NCI-H146 treated with DMSO at 0.1 percent for 48 hours (cell line): ENCODE results near the gene MGST3.
"Not testable (repeated sequence)": the region's sequence is repeated elsewhere in the genome, so short reads cannot be mapped to it uniquely, and the experiment has no call there.

ENCODE experiments used
- DNase-seq: peaks from one replicate; lab custom pipeline; 2025; ENCODE audit not compliant: unreplicated experiment; lab: John Stamatoyannopoulos, UW

The MGST3 gene

DNA sequence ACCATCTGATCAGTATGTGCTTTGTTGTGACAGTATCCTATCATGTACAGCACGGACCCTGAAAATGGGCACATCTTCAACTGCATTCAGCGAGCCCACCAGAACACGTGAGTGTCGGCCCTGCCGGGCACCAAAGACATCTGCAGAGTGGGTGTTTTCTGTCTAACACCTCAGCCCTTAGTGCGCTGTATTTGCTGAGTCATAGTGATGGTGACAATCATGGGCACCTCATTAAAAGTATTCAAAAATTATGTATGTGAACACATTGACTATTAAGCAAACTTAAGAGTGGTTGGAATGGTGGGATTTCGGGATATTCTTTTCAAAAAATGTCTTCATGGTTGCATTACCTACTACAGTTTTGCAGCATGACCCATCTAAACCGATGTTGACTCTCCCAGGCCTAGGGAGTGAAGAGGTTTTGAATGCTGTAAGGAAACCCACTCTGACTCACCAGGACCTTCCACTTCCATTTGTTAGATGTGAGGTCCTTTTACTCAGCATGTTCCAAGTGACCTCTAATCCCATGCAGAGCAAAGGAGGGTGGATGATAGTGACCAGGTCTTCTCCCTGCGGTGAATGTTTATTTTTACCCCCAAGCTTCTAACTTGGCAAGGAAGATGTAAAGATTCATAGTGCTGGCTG is 20.1 kb downstream of the MGST3 start:
- no peak for DNase-seq

DNA sequence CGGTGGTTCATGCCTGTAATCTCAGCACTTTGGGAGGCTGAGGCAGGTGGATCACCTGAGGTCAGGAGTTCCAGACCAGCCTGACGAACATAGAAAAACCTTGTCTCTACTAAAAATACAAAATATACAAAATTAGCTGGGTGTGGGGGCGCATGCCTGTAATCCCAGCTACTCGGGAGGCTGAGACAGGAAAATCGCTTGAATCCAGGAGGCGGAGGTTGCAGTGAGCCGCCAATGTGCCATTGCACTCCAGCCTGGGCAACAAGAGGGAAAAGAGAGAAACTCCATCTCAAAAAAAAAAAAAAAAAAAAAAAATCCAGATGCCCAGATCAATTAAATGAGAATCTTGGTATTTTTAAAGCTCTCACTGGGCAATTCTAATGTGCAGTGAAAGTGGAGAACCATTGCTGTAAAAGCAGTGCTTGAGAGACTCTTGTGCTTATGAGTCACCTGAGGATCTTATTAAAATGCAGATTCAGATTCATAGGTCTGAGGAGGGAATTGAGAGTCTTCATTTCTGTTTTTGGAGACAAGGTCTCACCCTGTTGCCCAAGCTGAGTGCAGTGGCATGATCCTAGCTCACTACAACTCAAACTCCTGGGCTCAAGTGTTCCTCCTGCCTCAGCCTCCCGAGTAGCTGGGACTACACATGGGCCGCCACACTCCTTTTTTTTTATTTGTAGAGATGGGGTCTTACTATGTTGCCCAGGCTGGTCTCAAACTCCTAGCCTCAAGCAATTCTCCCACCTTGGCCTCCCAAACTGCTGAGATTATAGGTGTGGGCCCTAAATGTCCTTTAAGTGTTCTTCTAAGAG is 27.9 kb downstream of the MGST3 start:
- not testable (repeated sequence) for DNase-seq

DNA sequence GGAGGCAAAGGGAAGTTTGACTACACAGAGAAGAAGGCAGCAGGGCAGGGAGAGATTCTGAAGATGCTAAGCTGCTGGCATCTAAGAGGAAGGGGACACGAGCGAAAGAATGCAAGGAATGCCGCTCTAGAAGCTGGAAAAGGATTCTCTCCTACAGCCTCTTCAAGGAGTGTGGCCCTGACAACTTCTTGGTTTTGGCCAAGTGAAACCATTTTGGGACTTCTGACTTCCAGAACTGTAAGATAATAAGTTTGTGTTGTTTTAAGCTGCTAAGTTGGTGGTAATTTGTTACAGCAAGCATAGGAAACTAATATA is 28.5 kb downstream of the MGST3 start:
- no peak for DNase-seq

DNA sequence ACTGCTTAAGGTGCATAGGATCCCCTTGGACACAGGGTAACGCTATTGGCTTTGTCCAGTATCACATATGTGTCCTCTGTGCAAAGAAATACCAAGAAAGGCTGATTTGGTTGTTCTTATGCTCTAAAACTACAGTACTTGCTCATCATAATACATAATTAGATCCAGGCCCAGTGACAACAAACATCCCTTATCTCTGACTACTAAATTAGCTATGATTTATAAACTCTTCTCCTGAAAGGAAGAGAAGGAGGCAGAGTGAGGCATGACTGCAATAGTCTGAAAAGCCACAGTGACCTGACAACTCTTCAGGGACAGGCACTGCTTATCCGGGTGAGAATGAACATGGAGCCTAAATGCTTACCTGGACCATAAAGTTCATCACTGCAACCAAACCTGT is 30.7 kb downstream of the MGST3 start:
- DNase-seq, result no peak

DNA sequence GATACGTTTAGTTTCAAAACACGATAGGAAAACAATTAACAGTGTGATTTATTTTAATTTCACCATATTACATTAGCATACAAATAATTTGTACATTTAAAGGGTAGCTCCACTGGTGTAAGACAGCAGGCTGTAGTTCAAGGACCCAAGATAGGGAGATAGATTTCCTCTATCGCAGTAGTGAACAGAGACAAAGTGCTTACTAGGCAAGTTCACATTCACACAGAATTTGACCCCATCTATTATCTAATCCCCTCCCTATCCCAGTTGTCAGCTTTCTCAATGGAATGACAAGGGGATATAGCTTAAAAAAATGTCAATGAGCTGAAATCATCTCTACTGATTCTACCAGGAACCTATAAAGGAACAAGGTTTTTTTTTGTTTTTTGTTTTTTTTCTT is 31.2 kb downstream of the MGST3 start:
- no peak for DNase-seq

DNA sequence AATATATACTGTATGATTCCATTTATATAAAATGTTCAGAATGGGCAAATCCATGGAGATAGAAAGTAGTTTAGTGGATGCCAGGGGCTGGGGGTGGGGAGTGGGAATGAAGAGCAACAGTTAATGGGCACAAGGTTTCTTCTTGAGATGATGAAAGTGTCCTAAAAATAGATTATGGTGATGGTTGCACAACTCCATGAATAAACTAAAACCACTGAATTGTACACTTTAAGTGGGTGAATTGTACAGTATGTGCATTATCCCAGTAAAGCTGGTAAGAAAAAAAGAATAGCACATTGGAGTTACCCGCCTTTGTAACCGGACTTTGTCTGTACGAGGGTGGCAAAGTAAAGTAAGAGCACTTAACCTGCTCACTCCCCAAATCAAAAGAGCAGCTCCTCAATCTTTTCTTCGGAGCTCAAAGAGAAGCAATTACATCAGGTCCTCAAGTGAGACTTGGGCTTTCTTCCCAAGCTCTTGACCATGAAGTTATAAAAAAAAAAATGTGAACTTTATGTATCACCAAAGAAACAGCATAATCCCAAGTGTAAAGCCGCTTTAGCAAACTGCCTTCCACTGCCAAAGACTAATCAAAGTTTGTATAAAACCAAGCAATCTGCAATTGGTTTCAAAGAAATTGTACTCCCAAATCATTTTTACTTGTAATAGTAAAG is 35.3 kb downstream of the MGST3 start:
- no peak for DNase-seq

DNA sequence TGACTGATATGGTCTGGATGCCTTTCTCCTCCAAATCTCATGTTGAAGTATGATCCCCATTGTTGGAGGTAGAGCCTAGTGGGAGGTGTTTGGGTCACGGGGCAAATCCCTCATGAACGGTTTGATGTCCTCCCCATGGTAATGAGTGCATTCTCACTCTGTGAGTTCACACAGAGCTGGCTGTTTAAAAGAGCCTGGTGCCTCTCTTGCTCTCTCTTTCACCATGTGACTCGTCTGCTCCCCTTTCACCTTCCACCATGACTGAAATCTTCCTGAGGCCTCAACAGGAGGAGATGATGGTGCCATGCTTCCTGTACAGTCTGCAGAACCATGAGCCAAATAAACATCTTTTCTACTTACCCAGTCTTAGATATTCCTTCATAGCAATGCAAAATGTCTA is 37.1 kb downstream of the MGST3 start:
- DNase-seq, result no peak

DNA sequence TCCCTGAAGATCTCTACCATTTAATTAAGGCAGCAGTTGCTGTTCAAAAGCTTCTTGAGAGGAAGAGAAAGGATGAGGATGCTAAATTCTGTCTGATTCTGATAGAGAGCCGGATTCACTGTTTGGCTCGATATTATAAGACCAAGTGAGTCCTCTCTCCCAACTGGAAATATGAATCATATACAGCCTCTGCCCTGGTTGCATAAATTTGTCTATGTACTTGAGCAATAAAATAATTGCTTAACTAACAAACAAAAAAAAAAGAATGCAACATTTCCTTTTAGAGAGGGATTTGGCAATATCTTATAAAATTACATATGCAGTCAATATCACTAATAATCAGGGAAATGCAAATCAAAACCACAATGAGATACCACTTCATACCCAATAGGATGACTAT is 40.5 kb downstream of the MGST3 start:
- DNase-seq, result no peak

DNA sequence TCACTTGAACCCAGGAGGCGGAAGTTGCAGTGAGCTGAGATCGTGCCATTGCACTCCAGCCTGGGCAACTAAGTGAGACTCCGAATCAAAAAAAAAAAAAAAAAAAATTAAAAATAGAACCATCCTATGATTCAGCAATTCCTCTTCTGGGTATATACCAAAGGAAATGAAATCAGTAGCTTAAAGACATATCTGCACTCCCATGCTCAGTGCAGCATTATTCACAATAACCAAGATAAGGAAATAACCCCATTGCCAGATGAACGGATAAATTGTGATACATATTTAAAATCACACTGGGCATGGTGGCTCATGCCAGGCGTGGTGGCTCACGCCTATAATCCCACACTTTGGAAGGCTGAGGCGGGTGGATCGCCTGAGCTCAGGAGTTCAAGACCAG is 43.6 kb downstream of the MGST3 start:
- no peak for DNase-seq

DNA sequence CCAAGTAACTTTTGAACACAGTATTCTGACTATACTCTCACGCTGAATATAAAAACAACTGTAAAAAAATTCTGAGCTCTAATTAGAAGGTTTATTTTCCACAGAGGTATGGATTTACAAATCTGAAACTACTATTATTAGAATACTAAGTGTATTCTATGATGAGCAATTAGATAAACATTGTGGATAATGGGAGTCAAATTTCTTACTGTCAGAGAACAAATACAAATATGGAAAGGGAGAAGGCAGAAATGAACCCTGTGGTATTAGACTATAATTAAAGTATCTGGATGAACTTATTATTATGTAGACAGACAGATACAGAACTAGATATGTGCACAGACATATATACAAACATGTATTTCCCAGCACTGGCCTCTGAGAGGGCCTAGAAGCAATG is 44.8 kb downstream of the MGST3 start:
- peak; percentile 4 for DNase-seq

DNA sequence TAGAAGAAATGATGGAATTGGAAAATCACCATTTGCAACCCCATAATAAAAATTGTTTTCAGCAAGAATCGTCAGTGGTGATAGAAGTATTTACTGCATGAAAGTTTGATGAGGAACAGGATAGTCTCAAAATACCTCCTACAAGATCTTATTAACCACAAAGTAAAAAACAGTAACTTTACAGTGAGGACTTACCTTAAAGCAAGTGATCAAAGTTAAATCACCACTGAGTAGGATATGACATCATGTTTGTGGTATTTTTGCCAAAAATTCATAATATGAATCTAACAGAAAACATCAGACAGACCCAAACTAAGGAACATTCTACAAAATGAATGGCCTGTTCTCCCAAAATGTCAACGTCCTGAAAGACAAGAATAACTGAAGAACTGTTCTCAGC is 47.5 kb downstream of the MGST3 start:
- DNase-seq, result no peak

DNA sequence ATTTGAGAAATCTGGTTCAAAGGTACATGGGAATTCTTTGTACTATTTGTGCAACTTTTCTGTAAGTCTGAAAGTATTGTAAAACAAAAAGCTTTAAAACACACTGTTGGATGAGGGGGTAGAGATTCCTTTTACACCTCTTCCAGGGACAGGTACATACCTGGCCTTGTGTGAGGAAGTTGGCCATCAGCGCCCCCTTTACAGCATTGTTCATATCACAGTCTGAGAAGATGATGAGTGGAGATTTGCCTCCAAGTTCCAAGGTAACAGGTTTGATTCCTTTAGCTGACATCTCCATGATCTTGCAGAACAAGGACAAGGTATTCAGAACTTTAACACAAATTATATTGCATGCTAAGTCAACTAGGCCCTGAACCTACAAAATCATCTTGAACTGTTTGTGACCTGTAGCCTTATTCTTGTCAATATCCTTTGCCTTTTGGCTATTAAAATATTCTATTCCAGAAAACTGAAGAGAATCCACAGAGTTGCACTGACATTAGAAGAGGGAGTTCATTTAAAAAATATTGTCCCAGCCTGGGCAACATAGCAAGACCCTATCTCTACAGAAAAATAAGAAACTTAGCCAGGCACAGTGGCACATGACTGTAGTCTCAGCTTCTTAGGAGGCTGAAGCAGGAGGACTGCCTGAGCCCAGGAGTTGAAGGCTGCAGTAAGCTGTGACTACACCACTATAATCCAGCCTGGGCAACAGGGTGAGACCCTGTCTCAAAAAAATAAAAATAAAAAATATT is 48.4 kb downstream of the MGST3 start:
- no peak for DNase-seq

DNA sequence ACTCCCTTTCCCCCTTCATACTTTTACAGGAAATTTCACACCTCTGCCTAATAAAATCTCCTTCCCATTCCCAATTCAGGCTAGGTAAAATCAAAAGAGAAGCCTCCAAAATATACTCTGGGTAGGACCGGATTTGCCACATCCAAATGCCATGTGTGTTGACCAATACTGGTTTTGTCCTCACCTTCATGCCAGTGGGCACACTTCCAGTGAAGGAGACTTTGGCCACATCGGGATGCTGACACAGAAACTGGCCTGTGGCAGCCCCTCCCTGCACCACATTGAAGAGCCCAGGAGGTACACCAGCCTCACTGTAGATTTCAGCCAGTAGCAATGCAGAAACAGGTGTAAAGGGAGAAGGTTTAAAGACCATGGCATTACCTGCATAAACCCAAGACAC is 49.3 kb downstream of the MGST3 start:
- no peak for DNase-seq

DNA sequence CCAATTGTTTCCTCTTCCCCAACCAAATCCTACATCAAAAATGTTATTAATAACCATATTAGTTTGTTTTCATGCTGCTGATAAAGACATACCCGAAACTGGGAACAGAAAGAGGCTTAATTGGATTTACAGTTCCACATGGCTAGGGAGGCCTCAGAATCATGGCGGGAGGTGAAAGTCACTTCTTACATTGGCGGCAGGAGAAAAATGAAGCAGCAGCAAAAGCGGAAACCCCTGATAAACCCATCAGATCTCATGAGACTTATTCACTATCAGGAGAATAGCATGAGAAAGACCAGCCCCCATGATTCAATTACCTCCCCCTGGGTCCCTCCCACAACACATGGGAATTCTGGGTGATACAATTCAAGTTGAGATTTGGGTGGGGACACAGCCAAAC is 49.7 kb downstream of the MGST3 start:
- not testable (repeated sequence) for DNase-seq

DNA sequence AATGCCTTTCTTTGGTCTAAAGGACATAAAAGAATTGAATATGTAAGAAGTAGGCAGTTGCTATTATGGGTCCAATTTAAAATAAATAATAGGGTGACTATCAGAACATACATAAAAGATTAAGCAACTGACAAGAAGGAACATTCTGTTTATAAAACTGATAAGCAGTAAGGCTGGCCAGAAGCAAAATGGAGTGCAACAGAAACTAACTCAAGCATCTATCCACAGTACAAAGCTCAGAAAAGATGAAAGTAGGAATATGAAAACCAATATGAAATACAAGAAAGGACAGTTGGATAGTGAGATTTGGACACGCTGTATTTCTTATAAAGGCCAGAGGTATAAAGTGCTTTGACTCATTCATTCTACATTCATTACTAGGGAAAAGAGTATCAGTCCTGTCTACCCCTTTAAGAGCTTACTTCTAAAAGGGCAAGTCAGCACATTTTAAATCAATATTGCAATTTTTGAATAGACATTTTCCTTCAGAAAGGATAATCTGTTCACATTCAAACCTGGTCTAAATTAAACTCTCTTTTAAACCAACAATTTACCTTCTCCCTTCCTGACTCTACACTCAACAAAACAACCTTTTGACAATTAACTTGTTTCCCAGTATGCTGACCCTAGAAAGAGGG is 52.9 kb downstream of the MGST3 start:
- no peak for DNase-seq

DNA sequence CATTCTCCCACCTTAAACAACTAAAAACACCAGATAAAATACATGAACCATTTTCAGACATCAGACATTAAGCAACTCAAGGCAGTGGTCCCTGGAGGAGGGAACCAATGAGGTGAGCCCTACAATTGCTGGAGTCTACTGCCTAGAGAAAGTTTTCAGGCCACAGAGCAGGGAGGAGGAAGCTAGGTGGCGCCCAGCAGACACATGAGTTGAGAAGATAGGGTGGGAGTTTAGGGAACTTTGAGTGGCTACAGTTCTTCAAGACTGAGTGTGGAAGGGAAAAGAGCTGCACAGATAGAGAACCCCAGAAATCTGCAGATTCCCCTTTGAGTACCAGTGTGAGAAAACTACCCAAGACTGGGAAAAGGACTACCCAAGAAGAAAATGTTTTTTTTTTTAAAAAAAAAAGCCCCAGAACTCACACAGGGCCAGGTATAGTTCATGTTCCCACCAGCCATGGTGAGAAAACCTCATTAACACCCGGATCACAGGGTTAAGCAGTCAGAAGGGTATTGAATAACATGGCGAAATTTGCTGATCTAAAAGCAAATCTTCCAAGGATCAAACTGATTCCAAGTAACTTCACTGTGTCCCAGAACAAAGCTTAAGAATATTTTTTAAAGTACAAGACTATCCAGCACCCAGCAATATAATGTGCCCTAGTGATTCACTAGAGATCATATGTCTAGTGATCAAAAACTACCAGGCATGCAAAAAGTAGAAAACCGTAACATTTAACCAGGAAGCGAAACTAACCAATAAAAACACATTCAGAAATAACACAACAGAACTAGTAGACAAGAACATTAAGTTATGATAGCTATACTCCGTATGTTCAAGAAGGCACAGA is 55.3 kb downstream of the MGST3 start:
- no peak for DNase-seq

DNA sequence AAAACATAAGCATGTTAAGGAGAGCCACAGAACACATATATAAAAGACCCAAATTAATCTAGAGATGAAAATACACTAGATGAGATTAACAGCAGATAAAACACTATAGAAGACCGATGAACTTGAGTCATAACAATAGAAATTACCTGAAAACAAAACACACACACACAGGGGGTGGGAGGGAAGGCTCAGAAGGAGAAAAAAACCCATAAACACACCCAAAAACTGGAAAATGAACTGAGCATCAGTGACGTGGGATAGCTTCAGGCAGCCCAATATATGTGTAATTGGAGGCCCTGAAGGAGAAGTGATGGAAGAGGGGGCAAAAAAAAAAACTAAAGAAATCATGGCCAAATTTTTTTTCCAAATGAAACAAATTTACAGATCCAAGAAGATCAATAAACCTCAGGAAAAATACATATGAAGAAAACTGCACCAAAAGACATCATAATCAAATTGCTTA is 56.0 kb downstream of the MGST3 start:
- no peak for DNase-seq

DNA sequence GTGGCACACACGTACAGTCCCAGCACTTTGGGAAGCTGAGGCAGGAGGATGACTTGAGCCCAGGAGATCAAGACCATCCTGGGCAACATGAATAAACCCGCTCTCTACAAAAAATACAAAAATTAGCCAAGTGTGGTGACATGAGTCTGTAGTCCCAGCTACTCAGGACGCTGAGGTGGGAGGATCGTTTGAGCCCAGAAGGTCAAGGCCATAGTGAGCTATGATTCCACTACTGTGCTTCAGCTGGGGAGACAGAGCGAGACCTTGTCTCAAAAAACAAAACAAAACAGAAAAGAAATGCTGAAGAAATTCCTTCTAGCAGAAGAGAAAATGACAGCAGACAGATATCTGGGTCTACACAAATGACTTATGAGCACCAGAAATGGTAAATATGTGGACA is 57.0 kb downstream of the MGST3 start:
- no peak for DNase-seq

DNA sequence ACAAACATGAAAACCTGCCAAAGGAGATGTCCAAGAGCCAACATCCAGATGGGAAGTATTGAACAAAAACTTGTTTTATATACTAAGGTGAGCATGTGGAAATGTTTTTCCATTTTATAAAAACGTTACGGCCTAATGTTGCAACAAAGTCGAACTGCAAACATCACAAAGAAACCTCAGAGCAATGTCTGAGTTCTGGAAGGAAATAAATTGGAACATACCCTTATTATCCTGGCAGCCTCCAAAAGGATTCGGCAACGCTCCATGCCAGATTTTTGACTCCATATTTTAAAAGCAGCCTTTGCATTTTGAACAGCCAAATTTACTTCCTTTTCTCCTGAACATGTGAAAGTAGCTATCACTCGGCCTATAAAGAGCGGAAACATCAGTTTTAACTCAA is 64.0 kb downstream of the MGST3 start:
- no peak for DNase-seq

DNA sequence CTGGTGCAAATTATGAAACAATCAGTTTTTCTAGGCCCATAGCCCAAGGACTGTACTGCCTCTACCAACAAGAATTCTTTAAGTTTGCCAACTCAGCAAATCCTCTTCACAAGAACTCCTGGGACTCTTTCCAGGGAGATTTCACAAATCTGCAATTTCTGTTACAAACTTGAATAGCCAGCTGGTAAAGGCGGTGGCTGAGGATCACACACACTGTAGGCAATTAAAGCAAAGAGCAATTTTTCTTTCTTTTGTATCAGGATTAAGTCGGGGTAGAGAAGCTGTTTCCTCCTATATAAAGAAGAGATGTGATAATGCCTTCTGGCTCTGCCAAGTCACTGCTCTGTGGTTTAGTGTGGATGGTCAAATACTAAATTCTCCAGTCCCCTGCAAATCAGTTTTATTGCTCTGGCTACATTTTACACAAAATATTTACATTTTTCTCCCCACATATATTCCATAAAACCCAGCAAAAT is 65.6 kb downstream of the MGST3 start:
- DNase-seq, result no peak
